Osteocyte (in vitro differentiated cells): ENCODE data around the gene APCDD1. TPM values are rescaled to one million over a fixed set of nuclear protein-coding genes. Genes with fewer than 3 reads are reported as not detected.

Experiments used
- DNase-seq: peaks from one replicate; pipeline ENCODE4 v3.0.0; 2021; ENCODE audit warnings: mixed read lengths; ENCODE audit not compliant: unreplicated experiment; ENCODE audit errors: extremely low spot score
- H3K27ac Mint-ChIP-seq: one replicate; pipeline ENCODE4 v1.8.0; 2021; ENCODE audit warnings: mild to moderate bottlenecking, mixed read lengths; ENCODE audit not compliant: unreplicated experiment
- H3K27me3 Mint-ChIP-seq: one replicate; pipeline ENCODE4 v1.8.0; 2021; ENCODE audit warnings: mixed read lengths; ENCODE audit not compliant: unreplicated experiment
- H3K36me3 Mint-ChIP-seq: one replicate; pipeline ENCODE4 v1.8.0; 2021; ENCODE audit warnings: mixed read lengths; ENCODE audit not compliant: unreplicated experiment
- H3K4me1 Mint-ChIP-seq: one replicate; pipeline ENCODE4 v1.8.0; 2021; ENCODE audit warnings: mixed read lengths; ENCODE audit not compliant: unreplicated experiment
- H3K4me3 Mint-ChIP-seq: one replicate; pipeline ENCODE4 v1.8.0; 2021; ENCODE audit warnings: mild to moderate bottlenecking, moderate library complexity, mixed read lengths; ENCODE audit not compliant: unreplicated experiment
- H3K9me3 Mint-ChIP-seq: one replicate; pipeline ENCODE4 v1.8.0; 2021; ENCODE audit warnings: mixed read lengths; ENCODE audit not compliant: unreplicated experiment
- CTCF ChIP-seq: fragments of 200-600 bp; sonication (generic); IDR thresholded peaks from 2 replicates; pipeline ENCODE4 v1.5.0; 2021; ENCODE audit warnings: antibody characterized with exemption, mild to moderate bottlenecking, moderate library complexity
- total RNA-seq: library from RNA; stranded (reverse); gene quantifications from 2 replicates; pipeline ENCODE4 v1.2.1, GENCODE V29; 2021

APCDD1 gene
- total RNA-seq, 1 donor from 2014 or later: 1.4 TPM

- peaks cover 10% of the 10 kb centered on the region for H3K27me3 Mint-ChIP-seq
- H3K4me1 Mint-ChIP-seq: peaks cover 6% of the 10 kb centered on the region
- DNase-seq: no peak
- no peaks in the 10 kb centered on the region for H3K36me3 Mint-ChIP-seq
- H3K27ac Mint-ChIP-seq: no peak overlapping the region
- H3K9me3 Mint-ChIP-seq: no peaks in the 10 kb centered on the region
- no peak overlapping the region for H3K4me3 Mint-ChIP-seq
- TF ChIP-seq CTCF: no peak
Measured at GRCh38 chr18:10481831-10482230, 27.4 kb downstream of the APCDD1 start.

GRCh38 chr18:10482363-10482984 lies 28.0 kb downstream of the APCDD1 start:
- Mint-ChIP-seq H3K4me3 (no peak overlapping the region), H3K27me3 (peaks cover 8% of the 10 kb centered on the region), H3K36me3 (no peaks in the 10 kb centered on the region)

GRCh38 chr18:10482985-10483949 lies 28.8 kb downstream of the APCDD1 start:
- TF ChIP-seq CTCF: no peak
- Mint-ChIP-seq H3K4me3 (no peak overlapping the region), H3K9me3 (no peaks in the 10 kb centered on the region), H3K27me3 (peaks cover 8% of the 10 kb centered on the region), H3K36me3 (no peaks in the 10 kb centered on the region), H3K4me1 (peaks cover 4% of the 10 kb centered on the region), H3K27ac (no peak overlapping the region)
- no peak for DNase-seq

More at GRCh38 chr18:10482363-10482984, 28.0 kb downstream of the APCDD1 start:
- no peak overlapping the region for H3K27ac Mint-ChIP-seq
- TF ChIP-seq CTCF: no peak
- no peak for DNase-seq
- H3K9me3 Mint-ChIP-seq: no peaks in the 10 kb centered on the region
- H3K4me1 Mint-ChIP-seq: peaks cover 5% of the 10 kb centered on the region

GRCh38 chr18:10485475-10485874 lies 31.0 kb downstream of the APCDD1 start:
- DNase-seq: no peak
- Mint-ChIP-seq H3K4me1 (peaks cover 4% of the 10 kb centered on the region), H3K4me3 (no peak overlapping the region), H3K36me3 (no peaks in the 10 kb centered on the region), H3K27me3 (no peaks in the 10 kb centered on the region), H3K9me3 (no peaks in the 10 kb centered on the region), H3K27ac (no peak overlapping the region)
- no peak for TF ChIP-seq CTCF

GRCh38 chr18:10486362-10486761 lies 31.9 kb downstream of the APCDD1 start:
- no peaks in the 10 kb centered on the region for H3K36me3 Mint-ChIP-seq
- peaks cover 4% of the 10 kb centered on the region for H3K4me1 Mint-ChIP-seq
- no peak overlapping the region for H3K4me3 Mint-ChIP-seq
- H3K27ac Mint-ChIP-seq: no peak overlapping the region
- no peak for TF ChIP-seq CTCF
- no peaks in the 10 kb centered on the region for H3K9me3 Mint-ChIP-seq
- no peaks in the 10 kb centered on the region for H3K27me3 Mint-ChIP-seq
- DNase-seq: no peak
